SK-N-SH (cell line): ENCODE data around the gene SLC4A2.

Experiments
- EZH2phosphoT487 ChIP-seq: fragments of 200-600 bp; sonication (generic); IDR thresholded peaks from 2 replicates; pipeline ENCODE4 v1.6.1; 2017; ENCODE audit warnings: low read depth, mixed run types, mild to moderate bottlenecking, antibody characterized with exemption, moderate library complexity, borderline replicate concordance
- JUND ChIP-seq: IDR thresholded peaks from 2 replicates; pipeline ENCODE4 v1.4.0; 2012
- POLR2AphosphoS5 ChIP-seq: IDR thresholded peaks from 2 replicates; pipeline ENCODE4 v1.6.1; 2012; ENCODE audit warnings: low read depth, low read length
- RAD21 ChIP-seq: IDR thresholded peaks from 2 replicates; pipeline ENCODE4 v1.6.1; 2012; ENCODE audit warnings: mild to moderate bottlenecking, low read length
- RFX5 ChIP-seq: IDR thresholded peaks from 2 replicates; pipeline ENCODE4 v1.6.1; 2012; ENCODE audit warnings: mild to moderate bottlenecking, improper control_type of control experiment, low read length
- TEAD4 ChIP-seq: IDR thresholded peaks from 2 replicates; pipeline ENCODE4 v1.4.0; 2012; ENCODE audit warnings: mild to moderate bottlenecking, borderline replicate concordance; ENCODE audit not compliant: insufficient read depth
- TF ChIP-seq, protein P1 (sequence below): IDR thresholded peaks from 2 replicates; pipeline ENCODE4 v1.4.0; 2012; ENCODE audit warnings: low read depth
- TF ChIP-seq, protein P2 (sequence below): fragments of 200-600 bp; sonication (generic); IDR thresholded peaks from 2 replicates; pipeline ENCODE4 v1.6.1; 2017; ENCODE audit warnings: antibody characterized with exemption, mild to moderate bottlenecking, moderate library complexity
- TF ChIP-seq, protein P3 (sequence below): IDR thresholded peaks from 2 replicates; pipeline ENCODE4 v1.6.1; 2012; ENCODE audit warnings: mild to moderate bottlenecking, low read depth, low read length, moderate library complexity

DNA sequence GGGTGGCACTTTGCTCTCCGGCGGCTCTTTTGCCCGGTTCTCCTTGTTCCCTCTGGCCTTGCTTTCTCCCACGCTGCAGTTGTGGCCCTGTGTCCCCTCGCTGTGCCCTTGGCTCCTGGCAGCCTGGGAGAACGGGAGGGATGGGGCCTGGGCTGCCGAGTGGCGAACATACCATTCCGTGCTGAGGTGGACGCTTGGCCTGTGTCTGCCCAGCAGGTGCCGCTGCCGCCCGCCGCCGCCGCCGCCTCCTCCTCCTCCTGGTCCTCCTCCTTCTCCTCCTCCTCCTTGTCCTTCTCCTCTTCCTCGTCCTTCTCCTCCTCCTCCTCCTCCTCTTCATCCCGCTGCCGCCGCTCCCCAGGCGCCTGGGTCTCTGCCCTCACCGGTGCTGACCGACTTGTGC is 62.9 kb downstream of the SLC4A2 start:
- TF ChIP-seq POLR2AphosphoS5 (no peak), EZH2phosphoT487 (no peak), JUND (no peak), RAD21 (no peak), RFX5 (no peak), TEAD4 (no peak)
- TF ChIP-seq, protein P1, sequence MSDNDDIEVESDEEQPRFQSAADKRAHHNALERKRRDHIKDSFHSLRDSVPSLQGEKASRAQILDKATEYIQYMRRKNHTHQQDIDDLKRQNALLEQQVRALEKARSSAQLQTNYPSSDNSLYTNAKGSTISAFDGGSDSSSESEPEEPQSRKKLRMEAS, result no peak
- TF ChIP-seq, protein P2, sequence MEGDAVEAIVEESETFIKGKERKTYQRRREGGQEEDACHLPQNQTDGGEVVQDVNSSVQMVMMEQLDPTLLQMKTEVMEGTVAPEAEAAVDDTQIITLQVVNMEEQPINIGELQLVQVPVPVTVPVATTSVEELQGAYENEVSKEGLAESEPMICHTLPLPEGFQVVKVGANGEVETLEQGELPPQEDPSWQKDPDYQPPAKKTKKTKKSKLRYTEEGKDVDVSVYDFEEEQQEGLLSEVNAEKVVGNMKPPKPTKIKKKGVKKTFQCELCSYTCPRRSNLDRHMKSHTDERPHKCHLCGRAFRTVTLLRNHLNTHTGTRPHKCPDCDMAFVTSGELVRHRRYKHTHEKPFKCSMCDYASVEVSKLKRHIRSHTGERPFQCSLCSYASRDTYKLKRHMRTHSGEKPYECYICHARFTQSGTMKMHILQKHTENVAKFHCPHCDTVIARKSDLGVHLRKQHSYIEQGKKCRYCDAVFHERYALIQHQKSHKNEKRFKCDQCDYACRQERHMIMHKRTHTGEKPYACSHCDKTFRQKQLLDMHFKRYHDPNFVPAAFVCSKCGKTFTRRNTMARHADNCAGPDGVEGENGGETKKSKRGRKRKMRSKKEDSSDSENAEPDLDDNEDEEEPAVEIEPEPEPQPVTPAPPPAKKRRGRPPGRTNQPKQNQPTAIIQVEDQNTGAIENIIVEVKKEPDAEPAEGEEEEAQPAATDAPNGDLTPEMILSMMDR, result no peak
- TF ChIP-seq, protein P3, sequence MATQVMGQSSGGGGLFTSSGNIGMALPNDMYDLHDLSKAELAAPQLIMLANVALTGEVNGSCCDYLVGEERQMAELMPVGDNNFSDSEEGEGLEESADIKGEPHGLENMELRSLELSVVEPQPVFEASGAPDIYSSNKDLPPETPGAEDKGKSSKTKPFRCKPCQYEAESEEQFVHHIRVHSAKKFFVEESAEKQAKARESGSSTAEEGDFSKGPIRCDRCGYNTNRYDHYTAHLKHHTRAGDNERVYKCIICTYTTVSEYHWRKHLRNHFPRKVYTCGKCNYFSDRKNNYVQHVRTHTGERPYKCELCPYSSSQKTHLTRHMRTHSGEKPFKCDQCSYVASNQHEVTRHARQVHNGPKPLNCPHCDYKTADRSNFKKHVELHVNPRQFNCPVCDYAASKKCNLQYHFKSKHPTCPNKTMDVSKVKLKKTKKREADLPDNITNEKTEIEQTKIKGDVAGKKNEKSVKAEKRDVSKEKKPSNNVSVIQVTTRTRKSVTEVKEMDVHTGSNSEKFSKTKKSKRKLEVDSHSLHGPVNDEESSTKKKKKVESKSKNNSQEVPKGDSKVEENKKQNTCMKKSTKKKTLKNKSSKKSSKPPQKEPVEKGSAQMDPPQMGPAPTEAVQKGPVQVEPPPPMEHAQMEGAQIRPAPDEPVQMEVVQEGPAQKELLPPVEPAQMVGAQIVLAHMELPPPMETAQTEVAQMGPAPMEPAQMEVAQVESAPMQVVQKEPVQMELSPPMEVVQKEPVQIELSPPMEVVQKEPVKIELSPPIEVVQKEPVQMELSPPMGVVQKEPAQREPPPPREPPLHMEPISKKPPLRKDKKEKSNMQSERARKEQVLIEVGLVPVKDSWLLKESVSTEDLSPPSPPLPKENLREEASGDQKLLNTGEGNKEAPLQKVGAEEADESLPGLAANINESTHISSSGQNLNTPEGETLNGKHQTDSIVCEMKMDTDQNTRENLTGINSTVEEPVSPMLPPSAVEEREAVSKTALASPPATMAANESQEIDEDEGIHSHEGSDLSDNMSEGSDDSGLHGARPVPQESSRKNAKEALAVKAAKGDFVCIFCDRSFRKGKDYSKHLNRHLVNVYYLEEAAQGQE, result no peak
